Right atrium auricular region (tissue), 2 donors: ENCODE measurements around the gene CPLX3. TPM values are rescaled to one million over a fixed set of nuclear protein-coding genes. Genes with fewer than 3 reads are reported as not detected.

Source experiments
- DNase-seq: peaks from one replicate; pipeline ENCODE4 v3.0.0-alpha.2; 2019; ENCODE audit warnings: low spot score
- H3K27ac ChIP-seq, 2 donors: fragments of 200-600 bp; sonication (generic); 1 replicate in 1 of 2; 2 replicates in 1 of 2; pipeline ENCODE4 v1.5.1; 2016 to 2019
- H3K27me3 ChIP-seq, 2 donors: fragments of 200-600 bp; sonication (generic); one replicate each; pipeline versions ENCODE4 v1.5.1 to v1.6.0; 2017 to 2019
- H3K36me3 ChIP-seq: fragments of 200-600 bp; sonication (generic); one replicate; pipeline ENCODE4 v1.5.1; 2016
- H3K4me1 ChIP-seq, 2 donors: fragments of 200-600 bp; sonication (generic); one replicate each; pipeline versions ENCODE4 v1.5.1 to v1.6.0; 2017 to 2019
- H3K4me3 ChIP-seq, 2 donors: fragments of 200-600 bp; sonication (generic); 1 replicate in 1 of 2; 2 replicates in 1 of 2; pipeline ENCODE4 v1.5.1; 2017 to 2019; ENCODE audit warnings: mild to moderate bottlenecking in 1 of 2, moderate library complexity in 1 of 2
- H3K9me3 ChIP-seq, 2 donors: fragments of 200-600 bp; sonication (generic); one replicate each; pipeline ENCODE4 v1.5.1; 2019
- total RNA-seq, 2 donors: library from RNA; depleted of rRNA; stranded (reverse); fragments of >200 nt; gene quantifications; one replicate each; pipeline ENCODE4 v1.1.0, GENCODE V29; 2016
- TF ChIP-seq, protein P1 (sequence below), 2 donors: fragments of 200-600 bp; sonication (generic); IDR thresholded peaks; one replicate each; pipeline ENCODE4 v1.5.1; 2019; ENCODE audit warnings: antibody characterized with exemption in 2 of 2

Gene CPLX3
- total RNA-seq, 2 donors from 2014 or later: 1.1 to 10.8 TPM

- Histone ChIP-seq H3K27ac (peak overlapping the region; percentile 72 to 80), H3K4me3 (no peak overlapping the region), H3K27me3 (no peaks in the 10 kb centered on the region), H3K4me1 (peaks cover 0 to 35% of the 10 kb centered on the region in 2 donors), H3K36me3 (peaks cover 39% of the 10 kb centered on the region), H3K9me3 (no peaks in the 10 kb centered on the region)
- no peak for DNase-seq
- TF ChIP-seq, protein P1, sequence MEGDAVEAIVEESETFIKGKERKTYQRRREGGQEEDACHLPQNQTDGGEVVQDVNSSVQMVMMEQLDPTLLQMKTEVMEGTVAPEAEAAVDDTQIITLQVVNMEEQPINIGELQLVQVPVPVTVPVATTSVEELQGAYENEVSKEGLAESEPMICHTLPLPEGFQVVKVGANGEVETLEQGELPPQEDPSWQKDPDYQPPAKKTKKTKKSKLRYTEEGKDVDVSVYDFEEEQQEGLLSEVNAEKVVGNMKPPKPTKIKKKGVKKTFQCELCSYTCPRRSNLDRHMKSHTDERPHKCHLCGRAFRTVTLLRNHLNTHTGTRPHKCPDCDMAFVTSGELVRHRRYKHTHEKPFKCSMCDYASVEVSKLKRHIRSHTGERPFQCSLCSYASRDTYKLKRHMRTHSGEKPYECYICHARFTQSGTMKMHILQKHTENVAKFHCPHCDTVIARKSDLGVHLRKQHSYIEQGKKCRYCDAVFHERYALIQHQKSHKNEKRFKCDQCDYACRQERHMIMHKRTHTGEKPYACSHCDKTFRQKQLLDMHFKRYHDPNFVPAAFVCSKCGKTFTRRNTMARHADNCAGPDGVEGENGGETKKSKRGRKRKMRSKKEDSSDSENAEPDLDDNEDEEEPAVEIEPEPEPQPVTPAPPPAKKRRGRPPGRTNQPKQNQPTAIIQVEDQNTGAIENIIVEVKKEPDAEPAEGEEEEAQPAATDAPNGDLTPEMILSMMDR (IDR thresholded peaks at IDR 0.05): no peak
These were observed 25.8 kb upstream of the CPLX3 start for GRCh38 chr15:74800559-74801094.

DNA sequence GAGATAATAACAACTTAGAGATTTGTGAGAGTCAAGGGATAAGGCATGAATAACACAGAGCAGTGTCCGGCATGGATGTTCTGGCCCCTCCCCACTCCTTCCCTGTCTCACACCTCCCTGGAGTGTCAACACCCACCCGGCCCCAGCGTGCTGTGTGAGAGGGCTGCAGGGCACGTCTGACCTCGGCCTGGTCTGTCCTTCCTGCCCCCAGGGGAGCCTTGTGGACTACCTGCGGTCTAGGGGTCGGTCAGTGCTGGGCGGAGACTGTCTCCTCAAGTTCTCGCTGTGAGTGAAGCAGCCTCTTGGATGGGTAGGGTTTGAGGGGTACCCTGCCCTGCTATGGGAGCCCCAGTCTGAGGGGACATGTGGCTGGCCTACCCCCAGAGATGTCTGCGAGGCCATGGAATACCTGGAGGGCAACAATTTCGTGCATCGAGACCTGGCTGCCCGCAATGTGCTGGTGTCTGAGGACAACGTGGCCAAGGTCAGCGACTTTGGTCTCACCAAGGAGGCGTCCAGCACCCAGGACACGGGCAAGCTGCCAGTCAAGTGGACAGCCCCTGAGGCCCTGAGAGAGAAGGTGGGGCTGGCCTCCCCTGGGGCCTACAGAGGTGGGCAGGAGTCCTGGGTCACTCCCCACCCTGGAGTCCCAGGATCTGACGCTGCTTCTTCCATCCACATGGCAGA is 25.0 kb upstream of the CPLX3 start:
- TF ChIP-seq, protein P1 (IDR thresholded peaks at IDR 0.05): no peak
- no peak for DNase-seq
- H3K36me3 ChIP-seq: peaks cover 39% of the 10 kb centered on the region
- peak overlapping the region in 1 of 2 donors; percentile 80 for H3K27ac ChIP-seq
- H3K4me3 ChIP-seq: no peak overlapping the region
- no peaks in the 10 kb centered on the region for H3K9me3 ChIP-seq
- H3K4me1 ChIP-seq: peaks cover 0 to 35% of the 10 kb centered on the region in 2 donors
- H3K27me3 ChIP-seq: no peaks in the 10 kb centered on the region

DNA sequence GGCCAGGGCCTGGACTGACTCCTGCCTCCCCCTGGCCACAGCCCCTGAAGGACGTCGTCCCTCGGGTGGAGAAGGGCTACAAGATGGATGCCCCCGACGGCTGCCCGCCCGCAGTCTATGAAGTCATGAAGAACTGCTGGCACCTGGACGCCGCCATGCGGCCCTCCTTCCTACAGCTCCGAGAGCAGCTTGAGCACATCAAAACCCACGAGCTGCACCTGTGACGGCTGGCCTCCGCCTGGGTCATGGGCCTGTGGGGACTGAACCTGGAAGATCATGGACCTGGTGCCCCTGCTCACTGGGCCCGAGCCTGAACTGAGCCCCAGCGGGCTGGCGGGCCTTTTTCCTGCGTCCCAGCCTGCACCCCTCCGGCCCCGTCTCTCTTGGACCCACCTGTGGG is 24.1 kb upstream of the CPLX3 start:
- Histone ChIP-seq H3K36me3 (peaks cover 39% of the 10 kb centered on the region), H3K9me3 (no peaks in the 10 kb centered on the region), H3K4me1 (peaks cover 0 to 35% of the 10 kb centered on the region in 2 donors), H3K4me3 (no peak overlapping the region), H3K27ac (peak overlapping the region in 1 of 2 donors; percentile 80), H3K27me3 (no peaks in the 10 kb centered on the region)
- TF ChIP-seq, protein P1 (IDR thresholded peaks at IDR 0.05): no peak
- no peak for DNase-seq

DNA sequence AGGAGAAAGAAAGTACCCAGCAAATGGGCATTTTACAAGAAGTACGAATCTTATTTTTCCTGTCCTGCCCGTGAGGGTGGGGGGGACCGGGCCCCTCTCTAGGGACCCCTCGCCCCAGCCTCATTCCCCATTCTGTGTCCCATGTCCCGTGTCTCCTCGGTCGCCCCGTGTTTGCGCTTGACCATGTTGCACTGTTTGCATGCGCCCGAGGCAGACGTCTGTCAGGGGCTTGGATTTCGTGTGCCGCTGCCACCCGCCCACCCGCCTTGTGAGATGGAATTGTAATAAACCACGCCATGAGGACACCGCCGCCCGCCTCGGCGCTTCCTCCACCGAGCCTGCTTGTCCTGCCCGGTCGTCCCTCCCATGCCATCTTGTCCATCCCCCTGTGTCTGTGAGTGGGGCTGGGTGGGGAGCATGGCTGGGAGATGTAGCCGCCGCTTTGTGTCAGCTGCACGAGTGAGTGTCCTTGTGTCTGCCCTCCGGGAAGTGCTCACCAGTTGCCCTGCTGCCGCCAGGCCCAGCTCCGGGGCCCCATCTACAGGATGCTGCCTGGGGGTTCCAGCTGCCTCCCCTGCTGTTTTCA is 23.5 kb upstream of the CPLX3 start:
- Histone ChIP-seq H3K27me3 (no peaks in the 10 kb centered on the region), H3K9me3 (no peaks in the 10 kb centered on the region), H3K4me1 (peaks cover 0 to 32% of the 10 kb centered on the region in 2 donors), H3K36me3 (peaks cover 39% of the 10 kb centered on the region), H3K4me3 (no peak overlapping the region), H3K27ac (no peak overlapping the region)
- DNase-seq: no peak
- TF ChIP-seq, protein P1 (IDR thresholded peaks at IDR 0.05): no peak

GRCh38 chr15:74804935-74805334 is 21.5 kb upstream of the CPLX3 start:
- no peak for DNase-seq
- H3K9me3 ChIP-seq: no peaks in the 10 kb centered on the region
- peak overlapping the region; percentile 34 to 48 for H3K27ac ChIP-seq
- peaks cover 27% of the 10 kb centered on the region for H3K36me3 ChIP-seq
- TF ChIP-seq, protein P1 (IDR thresholded peaks at IDR 0.05): no peak
- no peaks in the 10 kb centered on the region for H3K27me3 ChIP-seq
- peaks cover 0 to 20% of the 10 kb centered on the region in 2 donors for H3K4me1 ChIP-seq
- no peak overlapping the region for H3K4me3 ChIP-seq
